G401.6 (cell line): ENCODE data around the gene FCN2.

Source experiments
- FAIRE-seq: peaks from 2 replicates; lab custom pipeline; 2012; peaks lifted over from hg19 to GRCh38; lab: Jason Lieb, UNC

Gene FCN2

GRCh38 chr9:134880484-134881312 is at the start of gene FCN2:
TSS of gene FCN2 (plus strand) at chr9:134880810. CDS start at chr9:134880822, 12 bp downstream.
- FAIRE-seq, result no peak

GRCh38 chr9:134830926-134831720 is 49.5 kb upstream of the FCN2 start:
- no peak for FAIRE-seq

- no peak for FAIRE-seq
Observed at GRCh38 chr9:134832471-134832870, 48.1 kb upstream of the FCN2 start.

- FAIRE-seq, result no peak
Observed at GRCh38 chr9:134833294-134833880, 47.2 kb upstream of the FCN2 start.

- FAIRE-seq, result no peak
Observed at GRCh38 chr9:134834217-134834956, 46.2 kb upstream of the FCN2 start.

GRCh38 chr9:134834957-134835419 is 45.6 kb upstream of the FCN2 start:
- FAIRE-seq, result no peak

- no peak for FAIRE-seq
Observed at GRCh38 chr9:134835448-134835847, 45.2 kb upstream of the FCN2 start.

- FAIRE-seq, result no peak
Observed at GRCh38 chr9:134835987-134836386, 44.6 kb upstream of the FCN2 start.

GRCh38 chr9:134836406-134836970 is 44.1 kb upstream of the FCN2 start:
- no peak for FAIRE-seq

- no peak for FAIRE-seq
Observed at GRCh38 chr9:134837529-134837928, 43.1 kb upstream of the FCN2 start.

GRCh38 chr9:134838651-134839454 is 41.8 kb upstream of the FCN2 start:
- FAIRE-seq, result no peak

- FAIRE-seq, result no peak
Observed at GRCh38 chr9:134839455-134840125, 41.0 kb upstream of the FCN2 start.

GRCh38 chr9:134840511-134840910 is 40.1 kb upstream of the FCN2 start:
- no peak for FAIRE-seq

GRCh38 chr9:134841180-134841904 is 39.3 kb upstream of the FCN2 start:
- FAIRE-seq, result no peak

GRCh38 chr9:134842321-134842720 is 38.3 kb upstream of the FCN2 start:
- FAIRE-seq, result no peak

GRCh38 chr9:134843740-134844139 is 36.9 kb upstream of the FCN2 start:
- FAIRE-seq, result no peak

- FAIRE-seq, result no peak
Observed at GRCh38 chr9:134844821-134845220, 35.8 kb upstream of the FCN2 start.

- no peak for FAIRE-seq
Observed at GRCh38 chr9:134846187-134846586, 34.4 kb upstream of the FCN2 start.

- no peak for FAIRE-seq
Observed at GRCh38 chr9:134846699-134847098, 33.9 kb upstream of the FCN2 start.

GRCh38 chr9:134847138-134847537 is 33.5 kb upstream of the FCN2 start:
- FAIRE-seq, result no peak
